Colonic mucosa (tissue), 4 donors: ENCODE measurements around the gene DPP10. TPM values are rescaled to one million over a fixed set of nuclear protein-coding genes. Genes with fewer than 3 reads are reported as not detected.

Source experiments
- DNase-seq: peaks from one replicate; pipeline ENCODE4 v3.0.0-alpha.2; 2020
- H3K27ac ChIP-seq: fragments of 200-600 bp; one replicate; pipeline ENCODE4 v1.8.0; 2021
- H3K27me3 ChIP-seq: fragments of 200-600 bp; one replicate; pipeline ENCODE4 v1.8.0; 2021
- H3K36me3 ChIP-seq: fragments of 200-600 bp; one replicate; pipeline ENCODE4 v1.8.0; 2021
- H3K4me1 ChIP-seq: fragments of 200-600 bp; one replicate; pipeline ENCODE4 v1.8.0; 2021; ENCODE audit warnings: mild to moderate bottlenecking
- H3K4me3 ChIP-seq: fragments of 200-600 bp; one replicate; pipeline ENCODE4 v1.8.0; 2021
- H3K9ac ChIP-seq, 2 donors: one replicate each; pipeline ENCODE4 v1.7.0; 2013; ENCODE audit warnings: control low read depth in 2 of 2, low read depth in 2 of 2, low read length in 2 of 2
- H3K9me3 ChIP-seq: fragments of 200-600 bp; one replicate; pipeline ENCODE4 v1.8.0; 2021
- CTCF ChIP-seq: fragments of 200-600 bp; IDR thresholded peaks from one replicate; pipeline ENCODE4 v1.8.0; 2022; ENCODE audit warnings: antibody characterized with exemption, mild to moderate bottlenecking
- intact Hi-C: fragments of 100-400 bp; cut with DNase I; formaldehyde crosslinking; loops from one replicate; pipeline ENCODE4 v1.14.1; 2022
- total RNA-seq, 2 donors: library from RNA; stranded (reverse); fragmentation: NEBNext Ultra II Directional in 1 of 2; extraction: Animal tissue kit (Norgen Biotek cat#: 25700) in 1 of 2; gene quantifications; one replicate each; pipeline ENCODE4 v1.2.1, GENCODE V29; 2021
- donor health status: healthy.
- donor health status: DM: no; HTN: no; CAD: no.
- donor health status: DM: no; HTN: no; CAD: no.

The DPP10 gene
- total RNA-seq, 2 donors from 2014 or later, result 6.0 to 8.1 TPM

- Histone ChIP-seq H3K27ac (no peak overlapping the region), H3K9ac (no peak overlapping the region), H3K36me3 (no peaks in the 10 kb centered on the region), H3K4me3 (no peak overlapping the region), H3K4me1 (no peaks in the 10 kb centered on the region), H3K27me3 (no peaks in the 10 kb centered on the region), H3K9me3 (no peaks in the 10 kb centered on the region)
- intact Hi-C loops, result no loop called here
- DNase-seq, result no peak
- TF ChIP-seq CTCF, result no peak
These were observed 1314.8 kb downstream of the DPP10 start for GRCh38 chr2:115757286-115757685.

GRCh38 chr2:115763601-115764000, 1321.2 kb downstream of the DPP10 start:
- Histone ChIP-seq H3K36me3 (no peaks in the 10 kb centered on the region), H3K4me3 (no peak overlapping the region), H3K27ac (no peak overlapping the region), H3K9ac (no peak overlapping the region), H3K27me3 (no peaks in the 10 kb centered on the region), H3K4me1 (no peaks in the 10 kb centered on the region), H3K9me3 (no peaks in the 10 kb centered on the region)
- DNase-seq, result no peak
- no peak for TF ChIP-seq CTCF
- intact Hi-C loops, result no loop called here

GRCh38 chr2:115771516-115771915, 1329.1 kb downstream of the DPP10 start:
- no peak for TF ChIP-seq CTCF
- H3K4me3 ChIP-seq, result no peak overlapping the region
- intact Hi-C loops, result no loop called here
- DNase-seq, result no peak
- H3K9me3 ChIP-seq, result no peaks in the 10 kb centered on the region
- H3K36me3 ChIP-seq, result no peaks in the 10 kb centered on the region
- no peak overlapping the region for H3K27ac ChIP-seq
- H3K27me3 ChIP-seq, result no peaks in the 10 kb centered on the region
- H3K9ac ChIP-seq, result no peak overlapping the region
- H3K4me1 ChIP-seq, result no peaks in the 10 kb centered on the region

- Histone ChIP-seq H3K36me3 (no peaks in the 10 kb centered on the region), H3K4me1 (no peaks in the 10 kb centered on the region), H3K27me3 (no peaks in the 10 kb centered on the region), H3K27ac (no peak overlapping the region), H3K9me3 (no peaks in the 10 kb centered on the region), H3K9ac (no peak overlapping the region), H3K4me3 (no peak overlapping the region)
- no peak for TF ChIP-seq CTCF
- no peak for DNase-seq
- intact Hi-C loops, result no loop called here
These were observed 1331.9 kb downstream of the DPP10 start for GRCh38 chr2:115774361-115774760.

- Histone ChIP-seq H3K4me1 (no peaks in the 10 kb centered on the region), H3K27ac (no peak overlapping the region), H3K27me3 (no peaks in the 10 kb centered on the region), H3K9me3 (no peaks in the 10 kb centered on the region), H3K4me3 (no peak overlapping the region), H3K36me3 (peaks cover 3% of the 10 kb centered on the region), H3K9ac (no peak overlapping the region)
- intact Hi-C loops, result no loop called here
- DNase-seq, result no peak
- TF ChIP-seq CTCF, result no peak
These were observed 1336.7 kb downstream of the DPP10 start for GRCh38 chr2:115779085-115779632.
